Tibial nerve (tissue), 4 donors: ENCODE measurements around the gene NDRG2.

Source experiments
- CTCF ChIP-seq, 5 experiments: fragments of 200-600 bp in 3 of 5; fragments of 450-650 bp in 2 of 5; sonication (generic) in 3 of 5; IDR thresholded peaks; one replicate each; pipeline ENCODE4 v1.5.1; 2016 to 2019; ENCODE audit warnings: antibody characterized with exemption in 5 of 5, mild to moderate bottlenecking in 3 of 5, moderate library complexity in 2 of 5
- EP300 ChIP-seq, 2 donors: sonication (generic); formaldehyde crosslinking; IDR thresholded peaks; one replicate each; pipeline ENCODE4 v1.6.1; 2017; ENCODE audit warnings: antibody characterized with exemption in 2 of 2, mild to moderate bottlenecking in 1 of 2
- POLR2A ChIP-seq, 2 donors: fragments of 450-650 bp; IDR thresholded peaks; one replicate each; pipeline ENCODE4 v1.6.1; 2017; ENCODE audit warnings: antibody characterized with exemption in 2 of 2, mild to moderate bottlenecking in 2 of 2, moderate library complexity in 2 of 2

GRCh38 chr14:20969336-20969735 is 55.5 kb downstream of the NDRG2 start:
- TF ChIP-seq POLR2A (IDR thresholded peaks at IDR 0.05) (no peak), CTCF (IDR thresholded peaks at IDR 0.05) (no peak), EP300 (IDR thresholded peaks at IDR 0.05) (no peak)
